T-helper 1 cell treated with Interleukin-12 subunit alpha and Interleukin-12 subunit beta and Interleukin-4 antibody, amounts not matched to agents 30 ng/mL and 1 ng/mL, for 36 hours (primary cell): ENCODE data around the gene CIRBP. TPM values are rescaled to one million over a fixed set of nuclear protein-coding genes. Genes with fewer than 3 reads are reported as not detected.

Experiments
- intact Hi-C: fragments of 100-400 bp; cut with micrococcal nuclease; formaldehyde crosslinking; loops from one replicate; pipeline ENCODE4 v1.15.1; 2024
- total RNA-seq: library from RNA; stranded (reverse); gene quantifications from 2 replicates; pipeline ENCODE4 v1.2.3, GENCODE V29; 2022

CIRBP gene
- total RNA-seq, 1 donor from 2014 or later: 208 TPM

- intact Hi-C loops: no loop called here
Observed at GRCh38 chr19:1254530-1255185, 14.5 kb upstream of the CIRBP start.

- intact Hi-C loops: no loop called here
Observed at GRCh38 chr19:1255186-1256161, 13.7 kb upstream of the CIRBP start.

GRCh38 chr19:1256646-1257474 lies 12.3 kb upstream of the CIRBP start:
- intact Hi-C loops: no loop called here

GRCh38 chr19:1257475-1258162 lies 11.5 kb upstream of the CIRBP start:
- intact Hi-C loops: no loop called here

- intact Hi-C loops: no loop called here
Observed at GRCh38 chr19:1258163-1258492, 11.0 kb upstream of the CIRBP start.

GRCh38 chr19:1258707-1259205 lies 10.4 kb upstream of the CIRBP start:
- intact Hi-C loops: loop anchor here (1.0 kb wide), 1 partner anchor 9 kb away; no protein-coding TSS in a partner anchor

GRCh38 chr19:1259206-1259875 lies 9.8 kb upstream of the CIRBP start:
- intact Hi-C loops: loop anchor here (1.0 kb wide), 1 partner anchor 10 kb away; no protein-coding TSS in a partner anchor

- intact Hi-C loops: loop anchor here (1.0 kb wide), 1 partner anchor 11 kb away; no protein-coding TSS in a partner anchor
Observed at GRCh38 chr19:1259876-1260748, 9.0 kb upstream of the CIRBP start.

GRCh38 chr19:1260749-1261537 lies 8.2 kb upstream of the CIRBP start:
- intact Hi-C loops: loop anchor here (1.0 kb wide), 2 partner anchors 8 to 240 kb away; partner anchors contain the start of genes CIRBP, RNU6-2 and TMEM259

- intact Hi-C loops: loop anchor here (1.0 kb wide), 2 partner anchors 8 to 240 kb away; partner anchors contain the start of genes CIRBP, RNU6-2 and TMEM259
Observed at GRCh38 chr19:1261538-1261797, 7.7 kb upstream of the CIRBP start.

GRCh38 chr19:1261798-1262622 lies 7.1 kb upstream of the CIRBP start:
- intact Hi-C loops: loop anchor here (1.0 kb wide), 2 partner anchors 7 to 241 kb away; partner anchors contain the start of genes CIRBP, RNU6-2 and TMEM259

- intact Hi-C loops: no loop called here
Observed at GRCh38 chr19:1262623-1263123, 6.5 kb upstream of the CIRBP start.

GRCh38 chr19:1263188-1263587 lies 5.9 kb upstream of the CIRBP start:
- intact Hi-C loops: no loop called here

- intact Hi-C loops: loop anchor here (5.0 kb wide), 1 partner anchor 168 kb away; the partner anchor contains the start of gene POLR2E
Observed at GRCh38 chr19:1264801-1265614, 4.1 kb upstream of the CIRBP start.

- intact Hi-C loops: loop anchor here (1.0 to 5.0 kb wide), 3 partner anchors 10 to 168 kb away; partner anchors contain the start of genes FAM174C and POLR2E
Observed at GRCh38 chr19:1265615-1266128, 3.5 kb upstream of the CIRBP start.
